ENCODE measurements around the gene FHL2.

- no peak for TF ChIP-seq EZH2 (IDR thresholded peaks at IDR 0.05; ENCODE audit: borderline replicate concordance, low read length)
- no peak for TF ChIP-seq CTCF (conservative IDR thresholded peaks at IDR 0.05 in 1 of 2, IDR thresholded peaks at IDR 0.05 in 1 of 2; ENCODE audit: extremely low read depth in 1 of 2, insufficient read depth in 1 of 2, low read depth in 1 of 2, low read length in 2 of 2)
These were observed 19.1 kb downstream of the FHL2 start for GRCh38 chr2:105379741-105380186.
